Hematopoietic multipotent progenitor cell treated with erythropoietin and hydrocortisone succinate and interleukin-3 and kit ligand, for 17 days (in vitro differentiated cells): ENCODE results near the gene GPS2.

Experiments used
- DNase-seq: peaks from one replicate; pipeline ENCODE4 v3.0.0-alpha.2; 2015; ENCODE audit warnings: low spot score

The GPS2 gene, protein sequence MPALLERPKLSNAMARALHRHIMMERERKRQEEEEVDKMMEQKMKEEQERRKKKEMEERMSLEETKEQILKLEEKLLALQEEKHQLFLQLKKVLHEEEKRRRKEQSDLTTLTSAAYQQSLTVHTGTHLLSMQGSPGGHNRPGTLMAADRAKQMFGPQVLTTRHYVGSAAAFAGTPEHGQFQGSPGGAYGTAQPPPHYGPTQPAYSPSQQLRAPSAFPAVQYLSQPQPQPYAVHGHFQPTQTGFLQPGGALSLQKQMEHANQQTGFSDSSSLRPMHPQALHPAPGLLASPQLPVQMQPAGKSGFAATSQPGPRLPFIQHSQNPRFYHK

DNA sequence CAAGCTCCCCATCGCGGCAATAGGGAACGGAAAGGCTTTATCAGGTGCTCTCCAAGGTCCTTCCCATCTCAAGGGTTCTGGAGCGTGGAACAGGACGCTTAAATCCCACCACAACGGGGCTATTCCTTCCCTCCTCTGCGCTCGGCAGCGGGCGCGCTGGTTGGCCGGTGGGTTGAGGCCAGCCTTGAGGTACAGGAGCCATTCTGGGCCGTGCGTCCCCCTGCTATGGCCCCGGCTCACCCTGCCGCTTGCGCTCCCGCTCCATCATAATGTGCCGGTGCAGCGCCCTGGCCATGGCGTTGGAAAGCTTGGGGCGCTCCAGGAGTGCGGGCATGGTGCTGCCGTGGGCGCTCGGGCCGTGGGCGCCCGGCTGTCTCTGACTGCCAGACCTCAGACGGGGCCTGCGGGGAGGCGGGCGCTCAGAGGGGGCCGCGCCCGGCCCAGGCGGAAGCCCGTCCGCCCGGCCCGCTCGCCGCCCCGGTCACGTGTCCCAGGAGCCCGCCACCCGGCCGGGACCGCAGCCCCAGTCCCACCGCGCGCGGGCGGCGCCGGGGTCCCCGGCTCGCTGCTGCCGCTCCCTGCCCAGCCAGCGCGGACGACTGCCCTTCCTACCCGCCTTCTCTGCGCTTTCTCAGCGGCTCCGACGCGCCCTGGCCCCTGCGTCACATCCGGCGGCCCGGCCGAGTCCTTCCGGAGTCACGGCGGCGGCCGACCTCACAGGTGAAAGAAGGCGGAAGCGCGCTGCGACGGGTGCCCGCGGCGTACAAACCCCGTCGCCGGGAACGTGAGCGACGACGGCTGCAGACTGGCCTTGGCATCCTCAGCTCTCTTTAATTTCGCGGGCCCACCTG lies at the start of gene GPS2:
Gene GPS2 (minus strand): TSS at position 642 of the 851 bp plus-strand sequence. CDS start 308 bp downstream, at position 334.
- DNase-seq: peak; percentile 89

DNA sequence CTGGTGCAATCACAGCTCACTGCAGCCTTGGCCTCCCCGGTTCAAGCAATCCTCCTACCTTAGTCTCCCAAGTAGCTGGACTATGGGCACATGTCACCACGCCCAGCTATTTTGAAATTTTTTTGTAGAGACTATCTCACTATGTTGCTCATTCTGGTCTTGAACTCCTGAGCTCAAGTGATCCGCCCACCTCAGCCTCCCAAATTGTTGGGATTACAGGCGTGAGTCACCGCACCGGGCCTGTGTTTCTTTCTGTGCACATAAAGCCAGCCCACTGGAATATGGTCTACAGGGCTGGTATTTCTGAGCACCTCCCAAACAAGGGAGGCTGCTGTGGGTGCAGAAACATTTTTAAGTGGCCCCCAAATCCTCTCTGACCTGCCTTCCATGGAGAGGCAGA lies 48.2 kb upstream of the GPS2 start:
- no peak for DNase-seq

DNA sequence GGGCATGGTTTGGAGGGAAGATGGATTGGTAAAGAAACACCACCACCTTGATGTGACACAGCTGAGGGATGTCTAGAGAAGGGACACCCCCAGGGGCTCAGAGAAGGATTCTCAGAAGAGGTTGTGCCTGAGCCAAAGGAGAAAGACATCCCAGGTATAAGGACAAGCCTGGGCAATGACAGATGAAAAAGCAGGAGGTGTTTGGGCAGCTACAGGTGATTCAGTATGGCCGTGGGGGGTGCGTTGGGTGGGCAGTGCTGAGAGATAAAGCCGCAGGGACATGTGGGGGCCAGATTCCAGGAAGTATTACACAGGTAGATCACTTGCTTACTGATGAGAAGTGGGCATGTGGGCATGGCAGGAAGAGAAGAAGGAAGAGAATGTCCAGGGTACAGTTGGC lies 46.7 kb upstream of the GPS2 start:
- no peak for DNase-seq

DNA sequence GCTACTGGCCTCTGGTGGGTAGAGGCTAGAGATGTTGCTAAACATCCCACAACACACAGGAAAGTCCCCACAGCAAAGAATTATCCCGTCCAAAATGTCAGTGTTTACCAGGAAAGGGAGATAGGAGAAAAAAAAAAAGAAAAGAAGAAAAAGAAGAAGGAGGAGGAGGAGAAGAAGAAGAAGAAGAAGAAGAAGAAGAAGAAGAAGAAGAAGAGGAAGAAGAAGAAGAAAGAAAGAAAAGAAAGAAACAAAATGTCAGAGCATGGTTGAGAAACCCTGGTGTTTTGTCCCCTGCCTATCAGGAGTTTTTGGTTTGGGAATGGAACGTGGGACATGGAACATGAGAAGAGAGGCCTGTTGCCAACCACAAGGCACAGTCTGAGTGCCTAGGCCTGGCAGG lies 42.2 kb upstream of the GPS2 start:
- DNase-seq: no peak

DNA sequence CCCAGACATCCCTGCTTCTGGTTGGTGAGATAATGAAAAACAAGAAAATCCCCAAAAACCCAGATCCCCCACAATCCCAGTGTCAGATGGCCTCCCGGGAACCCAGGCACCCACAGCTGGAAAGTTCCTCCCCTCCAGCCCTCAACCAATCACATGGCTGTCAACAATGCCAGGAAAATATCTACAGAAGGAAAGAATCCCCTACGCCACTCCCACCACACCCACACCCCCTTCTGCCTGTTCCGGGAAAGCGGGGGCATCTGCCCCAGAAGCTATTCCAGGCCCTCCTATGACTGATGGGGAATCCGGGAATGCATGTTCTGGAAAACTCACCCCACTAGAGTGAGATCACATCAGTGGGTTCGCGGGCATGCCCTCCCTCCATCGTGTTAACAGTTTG lies 41.6 kb upstream of the GPS2 start:
- DNase-seq: no peak

DNA sequence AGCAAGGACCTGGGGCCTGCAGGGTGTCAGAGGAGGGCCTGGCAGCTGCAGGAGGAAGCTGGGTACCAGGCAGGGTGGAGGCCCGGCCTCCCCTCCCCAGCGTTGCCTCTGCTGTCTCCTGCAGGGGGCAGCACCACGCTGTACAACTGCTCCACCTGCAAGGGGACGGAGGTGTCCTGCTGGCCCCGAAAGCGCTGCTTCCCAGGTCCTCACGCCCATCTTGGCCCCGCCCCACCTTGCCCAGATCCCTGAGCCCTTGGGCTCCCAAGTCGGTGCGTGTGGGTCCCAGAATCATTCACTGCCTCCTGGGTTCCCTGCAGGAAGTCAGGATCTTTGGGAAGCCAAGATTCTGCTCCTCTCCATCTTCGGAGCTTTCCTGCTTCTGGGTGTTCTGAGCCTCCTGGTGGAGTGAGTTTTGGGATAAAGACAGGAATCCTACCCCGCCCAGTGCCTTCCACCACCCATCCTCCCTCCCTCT lies 41.0 kb upstream of the GPS2 start:
- peak; percentile 81 for DNase-seq

DNA sequence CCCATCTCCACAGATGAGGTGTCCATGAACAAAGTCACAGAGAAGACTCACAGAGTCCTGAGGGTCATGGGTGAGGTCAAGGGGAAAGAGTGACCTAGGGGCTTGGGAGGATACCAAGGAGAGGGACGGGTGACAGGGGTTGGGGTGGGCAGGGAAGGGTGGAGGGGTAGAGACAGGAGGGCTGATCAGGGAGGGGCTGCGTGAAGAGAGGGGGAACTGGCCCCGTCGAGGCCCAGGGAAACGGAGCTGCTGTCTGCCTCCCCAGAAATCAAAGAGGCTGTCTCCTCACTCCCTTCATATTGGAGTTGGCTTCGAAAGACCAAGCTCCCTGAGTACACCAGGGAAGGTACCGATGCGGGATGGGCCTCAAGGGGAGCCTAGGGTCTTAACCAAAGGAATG lies 40.4 kb upstream of the GPS2 start:
- no peak for DNase-seq

DNA sequence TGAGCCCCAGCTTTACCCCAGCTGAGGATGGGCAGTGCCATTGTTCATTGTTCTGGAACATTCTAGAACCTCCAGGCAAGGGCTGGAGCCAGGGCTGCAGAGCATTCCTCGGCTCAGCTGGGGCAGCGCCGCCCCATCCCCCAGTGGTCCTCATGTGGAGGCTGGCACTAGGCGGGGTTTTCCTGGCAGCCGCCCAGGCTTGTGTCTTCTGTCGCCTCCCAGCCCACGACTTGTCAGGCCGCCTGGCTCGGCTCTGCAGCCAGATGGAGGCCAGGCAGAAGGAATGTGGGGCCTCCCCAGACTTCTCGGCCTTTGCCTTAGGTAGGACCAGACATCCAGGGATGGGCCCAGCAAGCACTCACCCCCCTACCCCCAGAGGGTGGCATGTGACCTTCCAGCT lies 39.9 kb upstream of the GPS2 start, which contains the start of gene TMEM95:
Gene TMEM95 (plus strand): TSS at position 104 of the 400 bp plus-strand sequence. CDS start 49 bp downstream, at position 153.
- DNase-seq: peak; percentile 43

DNA sequence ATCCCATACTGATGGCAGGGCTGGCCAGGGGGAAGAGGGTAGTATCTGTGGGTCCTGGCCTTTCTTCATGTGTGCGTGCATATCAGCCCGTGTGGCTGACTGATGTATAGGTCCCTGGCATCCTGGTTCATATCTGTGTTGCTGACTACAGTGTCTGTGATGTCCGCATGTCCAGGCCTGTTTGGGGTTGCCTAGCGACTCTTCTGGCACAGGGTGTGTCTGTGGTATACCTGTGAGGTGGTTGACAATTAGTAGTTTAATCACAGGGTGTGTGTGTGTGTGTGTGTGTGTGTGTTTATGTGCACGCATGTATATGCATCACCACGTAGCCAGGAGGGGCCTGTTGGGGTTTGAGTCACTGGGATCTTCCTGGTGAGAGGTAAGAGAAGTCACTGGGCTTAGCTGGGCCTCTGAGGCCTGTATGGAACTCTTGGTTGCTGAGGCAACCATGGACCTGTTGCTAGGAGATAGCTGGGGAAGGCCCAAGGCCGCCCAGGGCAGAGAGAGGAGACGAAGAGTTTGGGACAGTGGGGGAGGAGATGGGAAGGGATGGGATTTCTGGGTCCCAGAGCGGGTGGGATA lies 39.2 kb upstream of the GPS2 start:
- peak; percentile 25 for DNase-seq

DNA sequence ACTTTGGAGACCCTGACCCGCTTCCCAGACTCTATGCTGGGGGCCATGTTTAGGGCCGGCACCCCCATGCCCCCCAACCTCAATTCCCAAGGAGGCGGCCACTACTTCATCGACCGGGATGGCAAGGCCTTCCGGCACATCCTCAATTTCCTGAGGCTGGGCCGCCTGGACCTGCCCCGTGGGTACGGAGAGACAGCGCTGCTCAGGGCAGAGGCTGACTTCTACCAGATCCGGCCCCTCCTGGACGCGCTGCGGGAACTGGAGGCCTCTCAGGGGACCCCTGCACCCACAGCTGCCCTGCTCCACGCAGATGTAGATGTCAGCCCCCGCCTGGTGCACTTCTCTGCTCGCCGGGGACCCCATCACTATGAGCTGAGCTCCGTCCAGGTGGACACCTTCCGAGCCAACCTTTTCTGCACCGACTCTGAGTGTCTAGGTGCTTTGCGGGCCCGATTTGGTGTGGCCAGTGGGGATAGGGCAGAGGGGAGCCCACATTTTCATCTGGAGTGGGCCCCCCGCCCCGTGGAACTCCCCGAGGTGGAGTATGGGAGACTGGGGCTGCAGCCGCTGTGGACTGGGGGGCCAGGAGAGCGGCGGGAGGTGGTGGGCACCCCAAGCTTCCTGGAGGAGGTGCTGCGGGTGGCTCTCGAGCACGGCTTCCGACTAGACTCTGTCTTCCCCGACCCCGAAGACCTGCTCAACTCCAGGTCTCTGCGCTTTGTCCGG lies 37.9 kb upstream of the GPS2 start:
- DNase-seq: no peak

DNA sequence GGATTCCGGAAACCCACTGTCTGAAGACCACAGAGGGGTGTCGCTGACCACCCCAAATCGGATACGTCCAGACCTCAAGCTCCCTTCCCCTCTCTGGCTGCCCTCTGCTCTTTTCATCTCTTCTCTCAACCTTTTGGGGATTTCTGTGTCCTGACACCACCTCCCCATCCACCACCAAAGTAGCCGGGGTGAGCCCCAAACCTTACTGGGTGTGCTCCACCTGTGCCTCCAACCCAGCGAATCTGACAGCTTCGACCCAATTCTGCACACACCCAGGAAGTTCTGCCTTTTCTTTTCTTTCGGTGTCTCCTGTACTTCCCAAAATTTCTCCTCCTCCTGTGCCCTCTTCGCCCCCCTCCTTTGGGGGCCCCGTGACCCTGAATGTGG lies 37.3 kb upstream of the GPS2 start:
- no peak for DNase-seq

DNA sequence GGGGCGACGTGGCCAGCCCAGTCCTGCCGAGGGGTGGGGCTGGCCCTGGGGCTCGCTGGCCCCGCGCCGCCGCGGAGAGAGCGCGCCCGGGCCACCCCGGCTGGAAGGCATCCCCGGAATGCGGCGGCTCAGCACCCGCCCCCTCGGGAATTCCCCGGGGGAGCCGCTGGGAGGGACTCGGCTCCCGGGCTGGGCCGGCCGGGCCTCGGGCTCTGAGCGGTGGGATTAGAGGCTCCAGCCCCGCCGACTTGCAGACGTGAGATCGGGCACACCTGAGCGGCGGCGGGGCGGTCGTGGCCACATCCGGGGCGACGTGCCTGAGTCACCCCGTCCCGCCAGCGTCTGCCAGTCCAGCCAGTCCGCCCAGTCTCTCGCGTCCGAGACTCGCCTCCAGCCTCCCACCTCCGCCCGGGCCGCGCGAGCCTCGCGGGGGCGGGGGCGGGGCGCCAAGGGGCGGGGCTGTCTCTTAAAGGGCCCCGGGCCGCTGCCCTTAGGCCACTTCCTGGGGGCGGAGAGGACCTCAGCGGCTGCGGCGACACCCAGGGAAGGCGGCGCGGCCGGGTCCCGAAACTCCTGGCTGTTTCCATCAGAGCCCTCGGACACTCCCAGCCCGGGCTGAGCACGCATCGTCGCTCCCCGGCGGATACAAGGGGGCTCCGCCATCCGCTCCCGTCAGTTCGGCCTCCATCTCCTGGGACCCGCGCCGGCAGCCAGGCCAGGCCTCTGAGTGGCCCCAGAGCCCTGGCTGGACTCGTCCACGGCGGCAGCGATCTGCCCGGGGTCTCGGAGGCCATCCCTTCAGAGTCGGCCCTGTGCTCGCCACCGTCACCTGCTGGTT lies 36.7 kb upstream of the GPS2 start, which contains the start of gene KCTD11:
Gene KCTD11 (plus strand): TSS at position 498 of the 838 bp plus-strand sequence.
- DNase-seq: peak; percentile 86

DNA sequence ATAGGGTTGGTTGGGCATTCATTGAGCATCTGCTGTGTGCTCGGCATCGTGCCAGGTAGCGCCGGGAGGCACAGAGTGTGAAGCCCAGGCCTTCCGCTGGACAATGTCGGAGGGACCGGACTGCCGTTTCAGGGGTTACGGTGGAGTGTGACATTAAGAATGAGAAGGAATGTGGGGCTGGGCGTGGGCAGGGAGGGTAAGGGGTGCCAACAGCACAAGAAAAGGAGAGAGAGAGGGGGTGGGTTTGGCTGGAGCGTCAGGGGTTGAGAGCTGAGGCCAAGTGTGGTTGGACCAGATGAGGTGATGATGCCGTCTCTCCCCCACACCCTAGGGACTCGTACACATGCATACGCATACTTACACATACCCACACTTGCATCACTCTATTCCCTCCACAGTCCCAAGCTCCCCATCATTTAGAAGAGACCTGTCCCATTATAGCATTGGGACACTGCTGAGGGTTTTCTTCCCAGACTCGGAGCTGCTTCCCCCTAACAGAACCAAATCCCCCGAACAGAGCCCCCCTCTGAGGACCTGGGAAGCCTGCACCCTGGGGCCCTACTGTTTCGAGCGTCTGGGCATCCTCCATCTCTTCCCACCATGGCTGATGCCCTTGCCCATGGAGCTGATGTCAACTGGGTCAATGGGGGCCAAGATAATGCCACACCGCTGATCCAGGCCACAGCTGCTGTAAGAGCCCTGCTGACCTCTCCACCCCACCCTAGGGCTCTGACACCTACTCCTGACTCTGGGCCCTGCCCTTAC lies 33.5 kb upstream of the GPS2 start:
- DNase-seq: no peak

DNA sequence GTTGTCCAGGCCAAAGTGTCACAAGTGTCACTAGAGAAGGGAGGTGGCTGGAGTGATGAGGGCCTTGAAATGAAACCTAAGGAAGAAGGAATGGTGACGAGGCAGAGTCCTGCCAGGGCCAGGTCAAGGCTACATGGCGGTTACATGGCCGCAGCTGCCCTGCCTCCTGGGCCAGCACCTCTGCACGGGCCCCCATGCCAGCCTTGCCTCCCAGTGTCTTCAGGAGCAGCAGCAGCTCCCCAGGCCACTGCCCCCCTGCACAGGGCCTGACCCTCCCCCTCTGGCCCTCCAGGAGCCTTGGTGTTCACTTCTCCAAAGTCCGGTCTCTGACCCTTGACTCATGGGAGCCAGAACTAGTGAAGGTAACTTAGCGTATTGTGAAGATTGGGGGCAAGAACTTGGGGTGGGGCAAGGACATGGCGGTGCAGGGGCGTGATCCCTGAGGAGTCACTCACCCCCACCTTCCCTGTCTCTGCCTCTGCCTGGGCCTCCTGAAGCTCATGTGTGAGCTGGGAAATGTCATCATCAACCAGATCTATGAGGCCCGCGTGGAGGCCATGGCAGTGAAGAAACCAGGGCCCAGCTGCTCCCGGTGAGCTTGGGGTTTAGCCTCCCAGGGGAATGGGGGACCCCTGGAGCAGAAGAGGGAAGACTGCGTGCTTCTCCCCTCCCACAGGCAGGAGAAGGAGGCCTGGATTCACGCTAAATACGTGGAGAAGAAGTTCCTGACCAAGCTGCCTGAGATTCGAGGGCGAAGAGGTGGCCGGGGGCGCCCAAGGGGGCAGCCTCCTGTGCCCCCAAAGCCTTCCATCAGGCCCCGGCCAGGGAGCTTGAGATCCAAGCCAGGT lies 32.7 kb upstream of the GPS2 start:
- no peak for DNase-seq

DNA sequence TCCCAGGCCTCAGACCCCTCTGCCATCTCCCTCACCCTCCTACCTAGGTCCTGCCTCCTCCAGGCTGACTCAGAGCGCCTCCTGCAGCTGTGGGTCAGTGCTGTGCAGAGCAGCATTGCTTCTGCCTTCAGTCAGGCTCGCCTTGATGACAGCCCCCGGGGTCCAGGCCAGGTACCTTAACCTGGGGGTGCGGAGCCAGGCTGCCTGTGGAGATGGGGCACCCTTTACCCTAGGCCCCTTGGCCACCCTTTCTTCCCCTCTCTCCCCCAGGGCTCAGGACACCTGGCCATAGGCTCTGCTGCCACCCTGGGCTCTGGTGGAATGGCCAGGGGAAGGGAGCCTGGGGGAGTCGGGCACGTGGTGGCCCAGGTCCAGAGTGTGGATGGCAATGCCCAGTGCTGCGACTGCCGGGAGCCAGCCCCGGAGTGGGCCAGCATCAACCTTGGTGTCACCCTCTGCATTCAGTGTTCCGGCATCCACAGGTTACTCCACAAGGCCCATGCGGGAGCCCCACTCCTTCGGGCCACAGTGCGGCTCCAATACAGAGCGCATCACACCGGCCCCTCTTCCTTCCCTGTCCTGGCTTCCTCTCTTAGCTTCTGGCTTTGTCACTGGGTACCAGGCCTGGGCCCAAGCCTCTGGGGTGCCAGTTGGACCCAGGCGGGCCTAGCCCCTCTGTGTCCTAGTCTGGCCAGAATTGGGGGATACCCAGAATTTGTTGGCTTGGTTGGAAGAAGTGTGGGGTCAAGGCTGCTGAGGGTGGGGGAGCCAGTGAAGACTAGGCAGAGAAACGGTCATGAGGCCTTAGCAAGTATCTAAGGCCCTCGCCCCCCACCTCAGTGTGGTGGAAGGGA lies 31.8 kb upstream of the GPS2 start:
- no peak for DNase-seq

DNA sequence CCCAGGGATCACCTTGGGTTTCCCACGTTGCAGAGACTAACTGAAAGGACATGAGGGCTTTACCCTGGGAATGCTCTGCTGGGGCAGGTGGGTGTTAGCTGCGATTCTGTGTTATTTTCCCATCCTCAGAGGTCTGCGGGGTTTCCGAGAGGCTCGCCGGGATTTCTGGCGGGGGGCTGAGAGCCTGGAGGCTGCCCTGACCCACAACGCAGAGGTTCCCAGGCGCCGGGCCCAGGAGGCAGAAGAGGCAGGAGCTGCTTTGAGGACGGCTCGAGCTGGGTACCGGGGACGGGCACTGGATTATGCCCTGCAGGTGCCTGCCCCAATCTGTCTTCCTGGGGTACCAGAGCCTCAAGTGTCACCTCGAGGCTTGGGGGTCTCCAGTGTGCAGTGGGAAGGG lies 28.1 kb upstream of the GPS2 start:
- no peak for DNase-seq

DNA sequence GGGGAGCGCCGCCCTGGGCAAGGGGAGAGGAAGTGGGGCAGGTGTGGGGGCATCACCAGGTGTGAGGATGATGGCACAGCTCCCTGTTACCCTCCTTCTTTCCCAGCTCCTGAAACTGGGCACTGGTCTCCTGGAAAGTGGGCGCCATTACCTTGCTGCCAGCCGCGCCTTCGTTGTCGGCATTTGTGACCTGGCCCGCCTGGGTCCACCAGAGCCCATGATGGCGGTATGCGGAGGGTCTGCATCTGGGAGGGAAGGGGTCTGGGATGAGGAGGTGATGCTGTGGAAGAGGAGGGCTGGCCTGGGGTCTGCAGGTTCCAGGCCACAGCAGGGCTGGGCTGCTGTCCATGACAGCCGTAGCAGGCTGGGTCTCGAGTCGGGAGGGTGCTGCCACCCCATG lies 26.7 kb upstream of the GPS2 start:
- DNase-seq: no peak

DNA sequence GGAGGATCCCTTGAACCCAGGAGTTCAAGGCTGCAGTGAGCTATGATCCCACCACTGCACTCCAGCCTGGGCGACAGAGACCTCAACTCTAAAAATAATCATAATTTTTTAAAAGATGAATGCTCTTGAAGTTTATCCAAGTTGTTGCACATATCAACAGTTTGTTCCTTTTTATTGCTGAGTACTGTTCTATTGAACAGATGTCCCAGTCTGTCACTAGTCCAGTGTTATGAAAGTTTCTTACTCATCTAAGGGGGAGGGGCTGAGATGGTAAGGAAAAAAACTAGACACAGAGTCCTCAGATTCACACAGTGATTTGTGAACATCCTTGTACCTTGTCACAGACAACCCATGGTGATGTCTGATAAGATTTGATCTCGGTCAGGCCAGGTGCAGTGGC lies 25.0 kb upstream of the GPS2 start:
- DNase-seq: no peak
